HuH-7.5 (cell line): ENCODE results near the gene TMEM109.

Source experiments
- DNase-seq: peaks from one replicate; pipeline ENCODE4 v3.0.0; 2011; ENCODE audit warnings: low spot score

TMEM109 gene

GRCh38 chr11:60925868-60926267, 11.9 kb downstream of the TMEM109 start:
- no peak for DNase-seq

DNA sequence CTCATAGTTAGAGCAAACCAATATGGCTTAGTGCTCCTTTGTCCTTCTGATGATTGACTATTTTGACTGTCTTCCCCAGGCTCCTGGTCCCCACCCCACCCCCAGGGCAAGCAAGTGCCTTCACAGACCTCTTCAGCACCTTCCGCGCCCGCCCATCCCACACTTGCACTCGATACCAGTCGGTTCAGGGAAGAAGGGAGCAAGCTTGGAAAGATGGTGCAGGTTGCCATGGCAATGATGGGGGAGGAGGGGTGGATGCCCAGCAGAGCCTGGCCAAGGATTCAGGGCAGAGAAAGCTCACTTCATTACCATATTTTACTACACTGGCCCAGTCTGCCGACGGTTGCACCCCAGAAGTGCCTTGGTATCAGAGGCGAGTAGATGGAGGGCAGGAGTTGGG, 12.5 kb downstream of the TMEM109 start:
- no peak for DNase-seq

- no peak for DNase-seq
Observed at GRCh38 chr11:60927061-60927592, 13.2 kb downstream of the TMEM109 start.

DNA sequence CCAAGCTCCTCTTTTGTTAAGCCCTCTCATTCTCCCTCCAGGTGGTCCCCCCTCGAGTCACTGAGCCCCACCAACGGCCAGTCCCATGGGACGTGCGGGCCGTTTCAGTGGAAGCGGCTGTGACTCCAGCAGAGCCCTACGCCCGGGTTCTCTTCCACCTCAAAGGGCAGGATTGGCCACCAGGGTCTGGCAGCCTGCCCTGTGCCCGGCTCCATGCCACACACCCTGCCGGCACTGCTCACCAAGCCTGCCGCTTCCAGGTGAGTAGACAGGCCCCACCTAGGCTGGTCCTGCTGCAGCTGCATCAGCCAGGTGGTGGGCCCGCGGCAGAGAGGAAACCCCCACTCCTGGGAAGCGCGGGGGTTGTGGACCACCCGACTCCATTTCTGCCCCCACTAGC, 13.6 kb downstream of the TMEM109 start:
- no peak for DNase-seq

DNA sequence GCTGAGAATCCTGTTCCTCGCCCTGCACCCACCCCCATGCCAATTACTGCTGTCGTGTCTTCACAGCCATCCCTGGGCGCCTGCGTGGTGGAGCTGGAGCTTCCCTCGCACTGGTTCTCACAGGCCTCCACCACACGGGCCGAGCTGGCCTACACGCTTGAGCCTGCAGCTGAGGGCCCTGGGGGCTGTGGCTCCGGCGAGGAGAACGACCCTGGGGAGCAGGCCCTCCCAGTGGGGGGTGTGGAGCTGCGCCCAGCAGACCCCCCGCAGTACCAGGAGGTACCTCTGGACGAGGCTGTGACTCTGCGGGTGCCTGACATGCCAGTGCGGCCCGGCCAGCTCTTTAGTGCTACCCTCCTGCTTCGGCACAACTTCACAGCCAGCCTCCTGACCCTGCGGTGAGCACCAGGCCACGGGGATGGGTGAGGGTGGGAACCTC, 14.6 kb downstream of the TMEM109 start:
- no peak for DNase-seq

- DNase-seq, result no peak
Observed at GRCh38 chr11:60929764-60930163, 15.8 kb downstream of the TMEM109 start.

DNA sequence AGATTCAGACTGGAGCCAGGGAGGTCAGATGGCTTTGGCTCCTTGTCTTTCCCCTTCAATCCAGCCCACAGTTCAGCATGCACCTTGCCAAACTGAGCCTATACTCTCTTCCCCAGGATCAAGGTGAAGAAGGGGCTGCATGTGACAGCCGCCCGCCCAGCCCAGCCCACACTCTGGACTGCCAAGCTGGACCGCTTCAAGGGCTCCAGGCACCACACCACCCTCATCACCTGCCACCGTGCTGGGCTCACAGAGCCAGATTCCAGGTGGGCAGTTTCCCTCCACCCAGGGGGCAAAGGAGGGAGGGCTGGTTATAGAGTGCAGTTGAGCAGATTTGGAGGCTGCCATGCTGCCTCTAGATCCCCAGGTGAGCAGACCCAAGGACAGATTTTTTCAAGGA, 16.4 kb downstream of the TMEM109 start:
- DNase-seq, result no peak

- no peak for DNase-seq
Observed at GRCh38 chr11:60931917-60932316, 18.0 kb downstream of the TMEM109 start.

DNA sequence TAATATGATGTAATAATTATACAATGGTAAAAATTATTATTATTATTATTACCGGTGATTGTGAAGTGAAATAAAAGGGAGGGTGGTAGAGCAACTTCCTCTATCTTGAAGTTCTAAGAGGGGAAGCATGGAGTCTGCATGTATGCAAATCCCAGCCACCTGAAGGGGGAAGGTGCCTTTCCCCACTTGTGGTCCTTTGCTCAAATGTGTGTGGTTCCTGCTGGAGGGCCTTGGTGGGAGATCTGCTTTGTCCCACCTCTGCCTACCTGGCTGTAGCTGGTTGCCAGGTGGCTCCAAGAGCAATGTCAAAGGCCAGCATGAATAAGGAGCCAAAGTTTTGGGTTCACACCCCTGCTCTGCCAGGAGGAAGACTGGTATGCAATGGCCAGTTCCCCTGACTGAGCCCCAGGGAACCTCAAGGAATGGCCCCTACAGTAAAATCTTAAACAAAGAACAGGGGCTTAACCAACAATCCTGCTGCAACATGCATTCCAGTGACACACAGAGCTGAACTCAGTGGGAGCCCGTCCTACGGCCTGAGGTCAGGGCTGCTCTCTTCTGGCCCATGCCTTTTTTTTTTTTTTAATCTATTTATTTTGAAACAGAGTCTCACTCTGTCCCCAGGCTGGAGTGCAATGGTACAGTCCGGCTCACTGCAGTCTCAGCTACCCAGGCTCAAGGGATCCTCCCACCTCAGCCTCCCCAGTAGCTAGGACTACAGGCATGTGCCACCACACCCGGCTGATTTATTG, 18.8 kb downstream of the TMEM109 start:
- no peak for DNase-seq

- no peak for DNase-seq
Observed at GRCh38 chr11:60933416-60934123, 19.6 kb downstream of the TMEM109 start.

- DNase-seq, result no peak
Observed at GRCh38 chr11:60934124-60934789, 20.3 kb downstream of the TMEM109 start.

DNA sequence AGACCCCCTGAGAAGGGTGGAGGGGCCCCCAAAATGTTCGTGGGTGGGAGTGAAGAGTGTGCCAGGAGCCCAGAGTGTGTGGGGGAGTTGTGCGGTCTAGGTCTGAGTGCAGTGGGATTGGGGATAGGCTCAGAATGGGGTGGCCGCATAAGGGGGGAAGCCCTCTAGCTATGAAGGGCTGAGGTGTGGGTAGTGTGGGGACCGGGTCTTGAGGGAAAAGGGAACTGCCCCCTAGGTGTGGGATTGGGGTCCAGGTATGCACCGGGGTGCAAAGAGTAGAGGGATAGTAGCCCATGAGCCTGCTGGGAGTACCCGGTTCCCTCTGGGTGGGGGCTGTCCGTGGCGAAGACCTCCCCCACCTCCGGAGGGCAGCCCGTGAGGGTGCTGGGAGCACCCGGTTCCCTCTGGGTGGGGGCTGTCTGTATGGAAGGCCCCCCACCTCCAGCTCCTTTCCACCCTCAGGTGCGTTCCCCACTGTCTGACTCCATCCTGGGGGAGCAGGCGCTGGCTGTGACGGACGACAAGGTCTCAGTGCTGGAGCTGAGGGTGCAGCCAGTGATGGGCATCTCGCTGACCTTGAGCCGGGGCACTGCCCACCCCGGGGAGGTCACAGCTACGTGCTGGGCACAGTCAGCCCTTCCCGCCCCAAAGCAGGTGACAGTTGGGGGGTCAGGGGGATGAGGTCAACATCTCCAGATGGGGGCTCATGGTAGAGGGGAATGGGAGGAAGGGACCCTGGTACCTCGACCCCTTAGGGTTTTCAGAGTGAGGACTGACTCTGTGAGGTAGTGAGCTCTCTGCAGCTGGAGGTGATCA, 21.0 kb downstream of the TMEM109 start:
- no peak for DNase-seq

DNA sequence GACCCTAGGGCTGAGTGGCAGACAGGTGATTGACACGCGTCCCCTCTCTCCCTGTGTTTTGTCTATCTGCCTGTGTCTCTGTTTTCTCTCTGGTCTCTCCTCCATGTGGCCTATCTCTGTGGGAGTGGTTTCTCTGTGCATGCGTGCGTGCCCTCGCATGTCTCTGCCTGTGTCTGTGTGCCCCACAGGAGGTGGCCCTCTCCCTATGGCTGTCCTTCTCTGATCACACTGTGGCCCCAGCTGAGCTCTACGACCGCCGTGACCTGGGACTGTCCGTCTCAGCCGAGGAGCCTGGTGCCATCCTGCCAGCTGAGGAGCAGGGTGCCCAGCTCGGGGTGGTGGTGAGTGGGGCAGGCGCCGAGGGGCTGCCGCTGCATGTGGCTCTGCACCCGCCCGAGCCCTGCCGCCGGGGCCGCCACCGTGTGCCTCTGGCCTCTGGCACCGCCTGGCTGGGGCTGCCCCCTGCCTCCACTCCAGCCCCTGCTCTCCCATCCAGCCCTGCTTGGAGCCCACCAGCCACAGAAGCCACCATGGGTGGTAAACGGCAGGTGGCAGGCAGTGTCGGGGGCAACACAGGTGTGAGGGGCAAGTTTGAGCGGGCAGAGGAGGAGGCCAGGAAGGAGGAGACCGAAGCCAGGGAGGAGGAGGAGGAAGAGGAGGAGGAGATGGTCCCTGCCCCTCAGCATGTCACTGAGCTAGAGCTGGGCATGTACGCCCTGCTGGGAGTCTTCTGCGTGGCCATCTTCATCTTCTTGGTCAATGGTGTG, 21.9 kb downstream of the TMEM109 start:
- DNase-seq, result no peak

DNA sequence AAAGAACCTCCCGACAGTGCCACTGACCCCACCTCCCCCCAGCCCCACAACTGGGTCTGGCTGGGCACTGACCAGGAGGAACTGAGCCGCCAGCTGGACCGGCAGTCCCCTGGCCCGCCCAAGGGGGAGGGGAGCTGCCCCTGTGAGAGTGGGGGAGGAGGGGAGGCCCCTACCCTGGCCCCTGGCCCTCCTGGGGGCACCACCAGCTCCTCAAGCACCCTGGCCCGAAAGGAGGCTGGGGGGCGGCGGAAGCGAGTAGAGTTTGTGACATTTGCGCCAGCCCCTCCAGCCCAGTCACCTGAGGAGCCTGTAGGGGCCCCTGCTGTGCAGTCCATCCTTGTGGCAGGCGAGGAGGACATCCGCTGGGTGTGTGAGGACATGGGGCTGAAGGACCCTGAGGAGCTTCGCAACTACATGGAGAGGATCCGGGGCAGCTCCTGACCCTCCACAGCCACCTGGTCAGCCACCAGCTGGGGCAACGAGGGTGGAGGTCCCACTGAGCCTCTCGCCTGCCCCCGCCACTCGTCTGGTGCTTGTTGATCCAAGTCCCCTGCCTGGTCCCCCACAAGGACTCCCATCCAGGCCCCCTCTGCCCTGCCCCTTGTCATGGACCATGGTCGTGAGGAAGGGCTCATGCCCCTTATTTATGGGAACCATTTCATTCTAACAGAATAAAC, 22.6 kb downstream of the TMEM109 start:
- no peak for DNase-seq

- DNase-seq, result no peak
Observed at GRCh38 chr11:60937144-60937527, 23.2 kb downstream of the TMEM109 start.

DNA sequence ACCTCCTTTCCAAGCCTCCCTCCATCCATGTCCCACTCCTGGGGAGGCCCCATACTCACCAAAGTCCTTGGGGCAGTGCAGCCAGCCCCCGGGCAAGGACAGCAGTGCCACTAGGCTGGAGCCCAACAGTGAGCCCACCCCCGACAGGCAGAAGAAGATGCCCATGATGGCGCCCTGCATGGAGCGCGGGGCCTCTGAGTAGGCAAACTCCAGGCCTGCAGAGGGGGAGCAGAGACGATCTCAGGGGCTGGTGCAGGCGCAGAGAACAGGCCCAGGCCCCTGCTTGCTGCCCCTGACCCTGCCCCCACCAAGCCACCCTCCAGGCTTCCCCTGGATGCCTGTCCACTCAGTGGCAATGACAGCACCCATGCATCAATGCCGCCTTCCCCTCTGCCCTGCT, 23.9 kb downstream of the TMEM109 start:
- no peak for DNase-seq

DNA sequence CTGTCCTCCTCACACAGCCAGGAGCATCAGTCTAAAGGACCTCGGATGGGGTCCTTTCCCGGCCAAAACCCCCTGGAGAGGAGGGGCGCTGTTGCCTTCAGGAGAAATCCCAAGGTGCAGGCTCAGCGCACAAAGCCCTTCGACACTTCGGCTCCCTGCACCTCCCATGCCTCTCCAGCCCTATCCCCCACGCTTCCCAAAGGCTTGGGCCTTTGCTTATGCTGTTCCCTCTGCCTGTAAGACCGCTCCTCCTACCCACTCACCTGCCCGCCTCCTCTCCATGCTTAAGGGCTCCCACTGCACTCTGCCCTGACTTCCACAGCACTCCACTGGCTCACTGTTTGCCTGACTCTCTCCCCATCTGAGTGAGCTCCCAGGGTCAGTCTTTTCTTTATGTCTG, 24.5 kb downstream of the TMEM109 start:
- DNase-seq, result no peak

- DNase-seq, result no peak
Observed at GRCh38 chr11:60939301-60939700, 25.3 kb downstream of the TMEM109 start.

GRCh38 chr11:60939855-60940254, 25.9 kb downstream of the TMEM109 start:
- no peak for DNase-seq

- no peak for DNase-seq
Observed at GRCh38 chr11:60941371-60942119, 27.6 kb downstream of the TMEM109 start.
